Mammary epithelial cell (primary cell): ENCODE measurements around the gene TRPV5.

Source experiments
- CTCF ChIP-seq, 2 donors: IDR thresholded peaks in 1 of 2; conservative IDR thresholded peaks in 1 of 2; 2 replicates each; pipeline ENCODE4 v1.5.1; 2011 to 2012; ENCODE audit warnings: inconsistent platforms in 2 of 2, low read length in 2 of 2, mild to moderate bottlenecking in 2 of 2, control low read depth in 1 of 2, low read depth in 1 of 2; ENCODE audit not compliant: insufficient read depth in 1 of 2; ENCODE audit errors: extremely low read depth in 1 of 2
- EZH2 ChIP-seq: IDR thresholded peaks from 2 replicates; pipeline ENCODE4 v1.6.1; 2012; ENCODE audit warnings: low read length, inconsistent platforms, borderline replicate concordance

DNA sequence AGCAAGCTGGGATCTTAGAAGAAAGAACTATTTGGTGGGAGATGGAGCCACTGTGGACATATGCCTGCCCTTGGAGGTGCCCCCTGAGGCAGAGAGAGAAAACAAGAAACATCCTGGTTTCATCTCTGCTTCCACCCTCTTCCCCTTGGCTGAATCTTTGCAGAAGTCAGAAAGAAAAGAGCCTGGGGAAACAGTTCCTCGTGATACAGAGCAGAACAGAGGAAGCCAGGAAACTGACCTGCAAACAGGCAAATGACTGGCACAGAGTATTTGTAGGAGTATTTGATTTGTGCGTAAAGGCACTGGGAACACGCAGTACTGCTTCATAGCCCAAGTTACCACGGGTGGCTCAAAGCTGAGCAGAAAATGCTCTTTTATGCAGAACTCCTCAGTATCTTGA lies 35.6 kb upstream of the TRPV5 start:
- TF ChIP-seq CTCF (conservative IDR thresholded peaks at IDR 0.05 in 1 of 2, IDR thresholded peaks at IDR 0.05 in 1 of 2; ENCODE audit: extremely low read depth in 1 of 2, insufficient read depth in 1 of 2, low read depth in 1 of 2, low read length in 2 of 2): no peak
- TF ChIP-seq EZH2: no peak
